IPS-11a (cell line): Measurements from ENCODE around the gene G6PC3.
"Not testable (repeated sequence)": the region's sequence is repeated elsewhere in the genome, so short reads cannot be mapped to it uniquely, and the experiment has no call there.

Source experiments
- H3K4me3 ChIP-seq: one replicate; pipeline ENCODE4 v1.5.1; 2013; ENCODE audit warnings: low read depth, low read length, control low read depth

Gene G6PC3

DNA sequence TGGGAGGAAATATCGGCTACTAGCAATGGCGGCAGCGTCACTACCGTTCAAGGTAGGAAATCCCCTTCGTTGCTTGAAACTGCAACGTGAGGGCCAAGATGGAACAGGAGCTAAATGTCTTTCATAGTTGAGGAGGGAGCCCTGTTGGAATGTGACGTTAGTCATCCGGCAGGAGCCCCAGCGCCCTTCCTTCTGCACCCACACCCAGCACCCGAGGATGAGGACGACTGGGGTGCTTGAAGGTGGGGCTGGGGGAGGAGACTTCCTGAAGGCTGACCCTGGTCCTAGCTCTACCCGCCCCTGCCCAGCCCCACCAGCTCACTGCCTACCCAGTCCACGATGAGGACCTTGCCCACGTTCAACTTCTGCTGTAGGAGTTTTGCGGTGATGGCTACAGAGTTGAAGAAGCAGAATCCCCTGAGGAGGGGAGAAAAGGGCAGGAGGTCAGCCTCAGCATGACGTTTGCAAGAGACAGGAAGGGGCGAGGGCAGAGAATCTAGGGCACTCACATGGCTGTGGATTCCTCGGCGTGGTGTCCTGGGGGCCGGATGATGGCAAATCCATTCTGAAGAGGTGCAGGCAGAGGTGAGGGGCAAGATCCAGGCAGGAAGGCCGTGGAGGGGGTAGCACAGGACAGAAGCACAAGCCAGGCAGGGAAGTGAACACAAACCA, 11.9 kb downstream of the G6PC3 start:
- no peak overlapping the region for H3K4me3 ChIP-seq

DNA sequence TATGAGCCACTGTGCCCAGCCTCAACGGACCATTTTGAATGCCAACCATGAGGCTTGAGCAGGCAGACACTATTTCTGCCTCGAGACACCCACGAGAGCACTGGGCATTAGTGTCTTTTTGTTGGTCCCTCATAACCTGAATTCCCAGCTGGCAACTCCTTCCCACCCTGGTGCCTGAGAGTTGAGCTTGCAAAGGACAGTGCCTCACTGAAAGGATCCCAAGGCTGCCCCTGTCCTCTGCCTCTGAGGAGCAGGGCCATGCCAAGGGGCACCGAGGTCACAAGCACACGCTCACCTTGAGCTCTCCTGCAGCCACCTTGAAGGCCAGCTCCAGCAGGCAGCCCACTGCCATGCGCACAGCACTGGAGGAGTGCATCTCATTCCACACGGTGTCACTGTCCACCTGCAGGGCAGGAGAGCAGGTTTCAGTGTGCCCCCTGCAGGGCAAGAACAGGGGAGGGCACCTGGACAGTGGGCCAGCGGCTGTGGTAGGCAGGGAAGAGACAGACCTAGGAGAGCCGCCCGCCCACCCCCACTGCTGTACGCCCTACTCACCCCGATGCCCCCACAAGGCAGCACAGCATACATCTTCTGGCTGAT, 12.8 kb downstream of the G6PC3 start:
- no peak overlapping the region for H3K4me3 ChIP-seq

- H3K4me3 ChIP-seq: no peak overlapping the region
Observed at GRCh38 chr17:44084131-44084538, 13.6 kb downstream of the G6PC3 start.

- H3K4me3 ChIP-seq: no peak overlapping the region
Observed at GRCh38 chr17:44084921-44085320, 14.4 kb downstream of the G6PC3 start.

GRCh38 chr17:44085908-44086307, 15.4 kb downstream of the G6PC3 start:
- H3K4me3 ChIP-seq: no peak overlapping the region

- H3K4me3 ChIP-seq: peak overlapping the region; percentile 27
Observed at GRCh38 chr17:44086364-44087311, 16.1 kb downstream of the G6PC3 start.

- peak overlapping the region; percentile 27 for H3K4me3 ChIP-seq
Observed at GRCh38 chr17:44087319-44087718, 16.8 kb downstream of the G6PC3 start.

DNA sequence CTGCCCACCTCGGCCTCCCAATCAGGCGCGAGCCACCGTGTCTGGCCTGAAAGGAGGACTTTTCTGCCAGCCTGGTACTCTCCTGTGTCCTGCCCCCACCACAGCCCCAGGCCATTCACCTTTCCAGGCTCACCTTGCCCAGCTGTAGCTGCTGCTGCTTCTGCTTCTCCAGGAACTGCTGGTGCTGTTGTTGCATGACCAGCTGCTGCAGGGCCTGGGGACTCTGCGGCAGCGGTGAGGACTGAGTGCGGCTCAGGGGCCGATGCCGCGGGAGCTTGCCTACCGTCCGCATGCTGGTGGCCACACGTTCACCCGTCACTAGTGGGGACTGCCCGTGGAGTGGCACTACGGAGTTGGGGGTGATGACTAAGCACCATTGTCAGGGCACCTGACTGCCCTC, 17.7 kb downstream of the G6PC3 start:
- no peak overlapping the region for H3K4me3 ChIP-seq

DNA sequence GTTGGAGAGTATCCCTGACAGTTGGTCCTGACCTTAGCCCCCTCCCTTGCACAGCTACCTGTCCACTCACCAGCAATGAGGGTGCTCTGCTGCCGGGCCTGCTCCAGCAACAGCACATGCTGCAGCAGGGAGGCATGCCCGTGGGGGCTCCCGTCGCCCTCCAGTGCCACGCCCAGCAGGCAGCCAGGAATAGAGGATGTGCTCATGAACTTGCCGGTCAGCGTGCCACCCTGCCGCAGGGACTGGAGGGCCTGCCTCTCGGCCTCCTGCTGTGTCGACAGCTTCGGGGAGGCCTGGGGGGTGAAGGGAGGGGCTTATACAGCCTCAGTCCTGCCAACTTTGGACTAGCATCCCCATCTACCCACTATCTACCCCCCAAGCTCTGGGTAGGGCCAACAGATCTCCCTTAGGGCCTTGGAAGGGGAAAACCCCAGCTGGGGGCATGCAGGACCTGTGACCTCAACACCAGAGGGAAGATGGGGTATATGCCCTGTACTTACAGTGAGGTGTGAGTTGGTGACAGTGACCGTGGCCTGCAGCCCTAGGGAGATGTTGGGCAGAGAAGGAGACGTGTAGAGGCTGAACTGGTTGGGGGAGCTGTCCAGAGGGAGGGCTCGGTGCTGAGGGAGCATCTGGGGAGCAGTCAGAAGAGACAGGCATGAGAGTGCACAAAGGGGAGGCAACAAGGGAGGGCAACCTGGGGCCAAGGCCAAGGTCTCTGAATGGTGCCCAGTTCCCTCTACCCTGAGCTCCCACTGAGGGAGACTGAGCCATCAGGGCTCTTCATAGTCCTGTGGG, 20.9 kb downstream of the G6PC3 start:
- H3K4me3 ChIP-seq: no peak overlapping the region

DNA sequence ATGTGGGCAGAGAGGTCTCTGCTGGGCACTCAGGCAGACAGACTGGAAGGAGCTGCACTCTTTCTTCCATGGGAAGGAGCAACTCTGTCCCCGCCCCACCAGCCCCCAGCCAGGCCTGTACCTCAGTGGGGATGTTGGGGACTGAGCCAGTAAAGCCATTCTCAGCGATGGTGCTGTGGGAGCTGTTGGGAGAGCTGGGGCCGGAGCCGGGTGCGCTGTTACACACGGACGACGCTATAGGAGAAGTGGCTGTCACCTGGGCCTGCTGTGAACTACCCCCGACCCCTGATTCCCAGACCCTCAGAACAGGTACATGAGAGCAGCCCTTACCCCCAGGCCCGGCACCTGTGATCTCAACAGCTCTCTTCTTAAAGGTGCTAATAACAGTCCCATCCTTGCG, 21.5 kb downstream of the G6PC3 start:
- no peak overlapping the region for H3K4me3 ChIP-seq

GRCh38 chr17:44093231-44093900, 22.8 kb downstream of the G6PC3 start:
- H3K4me3 ChIP-seq: no peak overlapping the region

DNA sequence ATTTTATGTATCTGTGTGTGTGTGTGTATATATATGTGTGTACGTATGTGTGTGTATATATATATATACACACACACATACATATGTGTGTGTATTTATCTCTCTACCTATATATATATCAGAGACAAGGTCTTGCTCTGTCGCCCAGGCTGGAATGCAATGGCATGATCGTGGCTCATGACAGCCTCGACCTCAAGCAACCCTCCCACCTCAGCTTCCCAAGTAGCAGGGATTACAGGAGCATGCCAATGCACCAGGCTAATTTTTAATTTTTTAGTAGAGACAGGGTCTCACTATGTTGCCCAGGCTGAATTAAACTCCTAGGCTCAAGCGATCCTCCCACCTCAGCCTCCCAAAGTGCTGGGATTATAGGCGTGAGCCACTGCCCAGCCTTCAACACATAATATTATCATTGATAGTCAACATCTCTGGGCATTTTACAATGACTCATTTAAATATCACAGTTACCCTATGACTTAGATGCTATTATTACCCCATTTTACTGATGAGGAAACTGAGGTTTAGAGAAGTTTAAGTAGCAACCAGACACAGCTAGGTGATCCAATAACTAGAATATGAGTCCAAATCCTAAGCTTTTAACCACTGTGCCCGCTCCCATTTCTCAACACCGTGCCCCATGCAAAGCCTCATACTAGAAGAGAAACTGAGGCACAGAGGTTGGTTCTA, 24.3 kb downstream of the G6PC3 start:
- H3K4me3 ChIP-seq: no peak overlapping the region

GRCh38 chr17:44095388-44095646, 24.8 kb downstream of the G6PC3 start:
- H3K4me3 ChIP-seq: no peak overlapping the region

DNA sequence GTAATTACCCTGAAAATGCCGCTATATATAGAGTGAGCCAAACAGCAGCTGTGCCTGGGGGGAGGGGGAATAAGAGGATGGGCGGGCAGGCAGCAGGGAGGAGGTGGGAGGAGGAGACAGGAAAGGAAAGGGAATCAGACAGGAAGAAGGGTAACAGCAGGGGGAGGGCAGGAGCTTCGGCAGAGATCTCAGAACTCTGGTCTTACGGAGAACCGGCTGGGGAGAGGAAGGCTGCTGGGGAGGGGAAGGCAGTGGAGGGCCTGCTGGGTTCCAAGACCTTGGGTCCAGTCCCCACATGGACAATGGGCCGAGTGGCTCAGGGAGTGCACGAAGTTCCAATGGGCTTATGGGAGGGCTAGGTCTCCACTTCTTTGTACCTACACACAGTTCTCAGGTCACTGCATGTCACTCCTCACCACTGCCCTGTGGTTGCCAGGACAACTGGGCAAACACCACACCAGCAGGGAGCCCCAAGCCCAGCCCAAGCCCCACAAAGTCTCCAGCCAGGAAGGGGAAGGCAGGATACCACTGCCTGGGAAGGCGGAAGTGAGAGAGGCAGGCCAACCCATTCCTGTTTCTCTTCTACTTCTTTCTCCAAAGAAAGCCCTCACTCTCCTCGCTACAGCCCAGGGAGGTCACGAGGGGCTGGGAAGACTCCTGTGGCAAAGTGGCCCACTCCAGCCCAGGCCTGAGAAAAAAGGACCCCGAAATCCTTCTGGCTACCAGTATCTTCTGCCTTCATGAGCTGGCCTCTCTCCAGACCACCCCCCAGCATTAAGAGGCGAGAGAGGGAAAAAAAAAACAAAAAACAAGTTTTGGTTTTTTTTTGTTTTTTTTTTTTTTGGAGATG, 25.3 kb downstream of the G6PC3 start:
- H3K4me3 ChIP-seq: peak overlapping the region; percentile 27

DNA sequence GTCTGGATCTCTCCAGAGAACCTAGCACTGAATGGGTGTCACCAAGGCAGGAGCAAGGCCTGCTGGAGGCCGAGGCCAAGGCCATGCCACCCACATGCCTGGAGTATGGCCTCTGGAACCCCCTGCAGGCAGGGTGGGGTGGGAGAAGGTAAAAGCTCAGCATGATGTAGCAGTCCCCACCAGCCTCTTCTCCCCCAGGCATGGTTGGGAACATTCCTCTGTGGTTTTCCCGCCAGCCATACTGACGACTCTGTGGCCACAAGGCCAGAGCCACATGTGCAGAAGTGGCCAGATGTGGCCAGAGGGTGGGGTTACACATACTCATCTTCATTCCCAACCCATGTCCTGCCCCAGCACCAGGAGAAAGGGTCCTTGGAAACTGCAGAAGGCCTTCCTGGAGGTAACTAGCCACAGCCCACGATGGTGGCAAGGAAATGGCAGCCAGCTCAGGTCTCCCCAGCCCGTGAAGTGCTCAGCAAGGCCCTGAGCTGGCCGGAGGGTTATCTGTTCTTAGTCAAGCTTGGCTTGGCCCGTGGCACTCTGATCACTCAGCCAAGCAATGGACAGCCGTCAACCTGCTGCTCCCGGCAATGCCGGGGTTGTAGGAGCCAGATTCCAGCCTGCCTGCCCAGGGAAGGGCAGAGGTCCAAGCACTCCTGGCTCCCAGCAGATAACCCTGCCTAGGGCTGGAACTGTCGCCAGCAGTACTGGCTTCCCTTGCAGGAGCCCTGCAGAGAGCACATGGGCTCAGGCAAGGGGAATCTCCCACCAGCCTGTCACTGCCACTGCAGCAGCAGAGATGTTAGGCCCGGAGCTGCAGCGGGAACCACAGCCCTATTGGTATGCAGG, 26.8 kb downstream of the G6PC3 start:
- H3K4me3 ChIP-seq: no peak overlapping the region

DNA sequence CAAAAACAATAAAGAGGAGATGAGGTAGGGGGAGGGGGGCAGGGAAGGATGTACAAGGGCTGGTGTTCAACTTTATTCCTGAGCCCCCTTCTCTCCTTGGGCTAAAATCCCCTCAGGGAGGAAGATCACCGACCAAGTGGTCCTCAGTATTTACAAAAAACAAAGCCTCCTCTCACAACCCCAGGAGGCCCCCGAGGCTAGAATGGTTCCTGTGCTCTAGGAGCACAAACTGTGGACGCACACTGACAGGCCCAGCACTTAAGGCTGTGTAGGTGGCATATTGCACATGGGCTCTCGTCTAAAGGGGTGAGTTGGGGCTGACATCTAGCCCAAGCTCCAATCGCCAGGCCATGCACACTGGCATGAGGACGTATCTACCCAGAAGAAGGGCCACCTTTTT, 31.3 kb downstream of the G6PC3 start:
- H3K4me3 ChIP-seq: not testable (repeated sequence)

DNA sequence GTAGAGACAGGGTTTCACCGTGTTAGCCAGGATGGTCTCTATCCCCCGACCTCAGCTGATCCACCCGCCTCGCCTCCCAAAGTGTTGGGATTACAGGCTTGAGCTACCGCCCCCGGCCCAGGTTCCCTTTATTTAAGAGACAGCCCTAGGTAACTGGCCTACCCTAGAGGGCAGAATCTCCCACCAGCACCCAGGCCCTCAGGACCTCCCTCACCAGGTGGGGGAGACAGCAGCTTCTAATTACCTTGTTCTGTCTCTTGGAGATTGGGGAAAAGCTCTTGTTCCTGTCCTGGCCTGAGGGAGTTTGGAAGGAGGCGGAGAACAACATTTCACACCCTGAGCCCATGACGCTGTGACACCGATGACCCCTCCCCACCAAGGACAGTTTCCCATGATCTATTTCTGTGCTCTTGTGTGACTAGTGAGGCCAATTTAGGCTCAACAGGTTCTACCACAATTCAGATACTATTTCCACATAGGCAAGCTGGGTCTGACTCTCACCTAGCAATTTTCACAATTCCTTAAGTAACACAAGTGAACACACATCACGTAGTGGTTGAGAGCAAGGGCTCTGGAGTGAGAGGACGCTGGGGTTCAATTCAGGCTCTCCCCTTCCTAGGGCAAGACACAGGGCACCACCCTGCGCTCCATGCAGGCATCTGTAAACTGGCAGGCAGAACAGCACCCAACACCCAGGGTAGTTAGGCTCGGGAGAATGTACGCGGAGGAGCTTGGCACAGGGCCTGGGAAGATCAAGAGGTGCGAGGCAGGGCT, 32.5 kb downstream of the G6PC3 start:
- H3K4me3 ChIP-seq: no peak overlapping the region

- no peak overlapping the region for H3K4me3 ChIP-seq
Observed at GRCh38 chr17:44105483-44105882, 34.9 kb downstream of the G6PC3 start.
